B cell (primary cell): ENCODE results near the gene TBC1D3B.
"Not testable (repeated sequence)": the region's sequence is repeated elsewhere in the genome, so short reads cannot be mapped to it uniquely, and the experiment has no call there.

Experiments
- CTCF ChIP-seq: fragments of 200-600 bp; IDR thresholded peaks from one replicate; pipeline ENCODE4 v1.8.0; 2022; ENCODE audit warnings: antibody characterized with exemption, mild to moderate bottlenecking
- EZH2 ChIP-seq: IDR thresholded peaks from 2 replicates; pipeline ENCODE4 v1.6.1; 2012; ENCODE audit warnings: borderline replicate concordance, low read depth, mild to moderate bottlenecking, moderate library complexity, low read length; ENCODE audit not compliant: insufficient read depth, poor library complexity, severe bottlenecking

- not testable (repeated sequence) for TF ChIP-seq CTCF, EZH2
Measured at GRCh38 chr17:36206486-36206821, 30.0 kb upstream of the TBC1D3B start.
